Stimulated activated CD8-positive, alpha-beta memory T cell treated with anti-CD3 and anti-CD28 coated beads, Interleukin-2, amount 100 ng/mL, for 48 hours (primary cell): ENCODE data around the gene IGFN1.

Experiments used
- DNase-seq, 2 donors: peaks; one replicate each; pipeline ENCODE4 v3.0.0-alpha.2; 2020; ENCODE audit warnings: low read depth in 2 of 2

Gene IGFN1

GRCh38 chr1:201265756-201266155, 75.1 kb downstream of the IGFN1 start:
- DNase-seq: no peak

- DNase-seq: no peak
Measured at GRCh38 chr1:201266276-201266675, 75.7 kb downstream of the IGFN1 start.

DNA sequence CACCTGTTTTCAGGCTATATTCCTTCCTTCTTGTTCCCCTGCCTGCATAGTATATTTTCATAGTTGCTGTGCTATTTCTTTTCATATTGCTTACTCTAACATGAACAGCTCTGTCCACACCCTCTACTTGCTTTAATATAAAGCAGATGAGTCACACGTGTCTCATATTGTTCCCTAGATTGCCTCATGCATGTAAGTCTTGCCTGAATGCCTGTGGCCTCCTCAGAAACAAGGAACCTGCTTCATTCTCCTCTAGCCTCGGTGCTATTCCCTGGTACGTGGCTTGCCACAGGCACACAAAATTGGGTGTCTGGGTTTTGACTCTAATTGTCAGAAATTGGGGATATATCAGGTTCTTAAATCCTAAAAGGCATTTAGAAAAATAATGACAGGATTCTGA, 76.2 kb downstream of the IGFN1 start:
- no peak for DNase-seq

- DNase-seq: no peak
Measured at GRCh38 chr1:201267481-201268229, 77.0 kb downstream of the IGFN1 start.

- no peak for DNase-seq
Measured at GRCh38 chr1:201268604-201269151, 78.1 kb downstream of the IGFN1 start.

DNA sequence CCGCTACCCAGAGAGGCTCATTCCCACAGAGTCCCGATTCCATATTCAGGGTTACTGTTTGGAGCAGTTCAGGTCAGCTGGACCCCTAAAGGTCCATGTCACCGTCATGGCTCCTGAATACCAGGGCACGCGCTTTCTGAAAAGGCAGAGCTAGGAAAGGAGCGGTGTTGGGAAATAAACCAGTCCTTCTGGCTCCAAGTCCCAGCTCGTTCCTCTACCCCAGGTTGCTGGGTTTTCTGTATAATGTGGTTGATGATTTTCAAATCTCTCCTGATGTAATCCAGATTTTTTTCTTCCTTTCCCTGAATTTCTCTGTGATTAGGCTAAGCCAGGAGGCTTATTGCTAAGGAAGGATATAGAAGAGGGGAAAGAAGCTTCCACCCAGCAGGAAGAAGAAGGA, 78.7 kb downstream of the IGFN1 start:
- no peak for DNase-seq

DNA sequence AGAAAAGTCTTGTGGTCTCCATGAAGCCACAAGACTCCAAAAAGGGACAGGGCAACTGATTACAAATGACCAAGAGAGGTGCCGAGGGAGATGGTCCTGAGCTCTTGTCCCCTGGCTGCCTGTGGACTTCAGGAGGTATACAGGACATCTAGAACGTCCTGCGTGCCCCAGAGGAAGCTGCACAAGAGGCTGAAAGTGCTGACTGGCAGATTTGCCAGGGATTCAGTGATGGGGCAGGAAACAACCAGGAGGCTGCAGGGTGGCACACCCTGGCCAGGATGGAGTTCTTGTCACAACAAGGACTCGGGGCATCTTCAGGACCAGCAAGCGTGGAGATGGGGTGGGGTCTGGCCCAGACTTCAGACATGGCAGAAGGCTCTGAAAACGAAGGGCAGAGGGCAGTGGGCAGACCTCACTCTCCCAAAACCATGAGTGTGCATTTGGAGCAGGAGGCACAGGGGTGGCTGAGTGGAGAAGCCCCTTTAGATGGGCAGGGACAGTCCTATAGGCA, 79.3 kb downstream of the IGFN1 start:
- DNase-seq: no peak

DNA sequence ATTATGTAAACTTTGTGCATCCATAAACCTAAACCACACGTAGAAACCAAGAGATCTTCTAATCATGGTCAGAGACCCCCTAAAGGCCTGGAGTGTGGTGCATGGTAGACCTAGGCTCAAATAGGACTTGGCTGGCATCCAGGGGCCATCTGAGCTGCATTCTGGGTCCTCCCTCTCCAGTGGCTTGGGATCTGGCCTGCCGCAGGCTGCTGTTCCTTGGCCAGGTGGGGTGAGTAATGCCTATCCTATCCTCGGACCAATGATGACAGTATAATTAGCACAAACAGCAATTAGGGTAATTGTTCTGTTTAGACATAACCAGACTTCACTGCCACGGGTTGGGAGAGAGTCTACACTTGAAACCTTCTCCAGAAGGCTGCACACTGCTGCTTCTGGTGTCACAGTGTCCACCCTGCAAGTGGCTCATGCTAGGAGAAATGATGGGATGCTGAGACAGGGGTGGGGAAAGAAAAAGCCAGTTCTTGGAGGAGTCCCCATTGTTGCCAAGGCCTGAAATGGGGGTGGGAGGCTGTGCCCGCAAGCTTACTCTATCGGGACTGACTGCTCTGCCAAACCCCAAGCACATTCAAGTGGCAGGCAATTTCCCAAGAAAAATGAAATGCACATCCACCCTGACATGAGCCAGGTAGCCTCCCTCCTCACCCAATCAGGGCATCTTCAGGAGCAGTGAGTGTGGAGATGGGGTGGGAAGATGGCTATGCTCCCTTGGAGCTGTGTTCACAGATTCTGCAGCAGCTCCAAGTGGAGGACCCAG, 80.2 kb downstream of the IGFN1 start:
- DNase-seq: no peak

DNA sequence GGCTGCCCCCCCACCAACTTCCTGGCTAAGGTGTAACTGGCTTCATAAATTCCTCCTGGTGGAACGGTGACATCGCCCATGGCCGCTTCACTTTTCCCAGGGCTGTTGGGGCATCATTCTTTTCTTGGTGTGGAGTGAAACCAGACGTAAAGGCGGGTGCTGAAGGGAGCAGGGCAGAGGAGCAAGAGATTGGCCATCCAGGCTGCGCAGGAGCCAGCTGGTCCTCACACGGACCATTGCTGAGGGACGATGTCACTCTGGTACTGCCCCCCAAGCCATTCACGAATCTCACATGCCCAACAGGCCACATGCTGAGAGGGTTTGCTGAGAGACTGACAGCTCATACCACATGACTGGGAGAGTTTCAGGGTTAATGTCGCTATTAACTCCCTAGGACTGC, 82.2 kb downstream of the IGFN1 start:
- DNase-seq: no peak

- no peak for DNase-seq
Measured at GRCh38 chr1:201274616-201275252, 84.1 kb downstream of the IGFN1 start.

GRCh38 chr1:201275253-201275666, 84.6 kb downstream of the IGFN1 start:
- DNase-seq: no peak

GRCh38 chr1:201276891-201277290, 86.3 kb downstream of the IGFN1 start:
- DNase-seq: no peak

GRCh38 chr1:201277441-201277840, 86.8 kb downstream of the IGFN1 start:
- no peak for DNase-seq
